ENCODE data around the gene FDXACB1. TPM values are rescaled to one million over a fixed set of nuclear protein-coding genes. Genes with fewer than 3 reads are reported as not detected.

Gene FDXACB1
- polyA plus RNA-seq, 1 donor = 3.2 TPM

GRCh38 chr11:111845276-111846028 lies 33.5 kb downstream of the FDXACB1 start:
- DNase-seq = no peak
- no peaks in the 10 kb centered on the region for H3K9me3 ChIP-seq (ENCODE audit: control insufficient read depth, low read depth, low read length)
- peaks cover 51% of the 10 kb centered on the region for H3K36me3 ChIP-seq (ENCODE audit: control insufficient read depth, insufficient read depth, low read length)
- WGBS (ENCODE audit: insufficient coverage, low lambda C conversion rate) = 100% methylated on average over 1 of the region's 7 CpGs
- no peak overlapping the region for H3K4me3 ChIP-seq (ENCODE audit: low read length)
- H3K27me3 ChIP-seq (ENCODE audit: control insufficient read depth, insufficient read depth, low read length) = no peaks in the 10 kb centered on the region
- H3K4me1 ChIP-seq (ENCODE audit: control insufficient read depth, insufficient read depth, low read length) = no peaks in the 10 kb centered on the region
- no peak overlapping the region for H3K27ac ChIP-seq (ENCODE audit: low read length)

GRCh38 chr11:111843661-111844060 lies 35.3 kb downstream of the FDXACB1 start:
- Histone ChIP-seq H3K4me1 (ENCODE audit: control insufficient read depth, insufficient read depth, low read length) (no peaks in the 10 kb centered on the region), H3K27ac (ENCODE audit: low read length) (no peak overlapping the region), H3K9me3 (ENCODE audit: control insufficient read depth, low read depth, low read length) (no peaks in the 10 kb centered on the region), H3K27me3 (ENCODE audit: control insufficient read depth, insufficient read depth, low read length) (no peaks in the 10 kb centered on the region), H3K36me3 (ENCODE audit: control insufficient read depth, insufficient read depth, low read length) (peaks cover 49% of the 10 kb centered on the region), H3K4me3 (ENCODE audit: low read length) (no peak overlapping the region)
- 67% methylated on average over 1 of the region's 5 CpGs for WGBS (ENCODE audit: insufficient coverage, low lambda C conversion rate)
- no peak for DNase-seq

- Histone ChIP-seq H3K36me3 (ENCODE audit: control insufficient read depth, insufficient read depth, low read length) (peaks cover 33% of the 10 kb centered on the region), H3K27ac (ENCODE audit: low read length) (no peak overlapping the region), H3K4me1 (ENCODE audit: control insufficient read depth, insufficient read depth, low read length) (peaks cover 11% of the 10 kb centered on the region), H3K27me3 (ENCODE audit: control insufficient read depth, insufficient read depth, low read length) (no peaks in the 10 kb centered on the region), H3K9me3 (ENCODE audit: control insufficient read depth, low read depth, low read length) (no peaks in the 10 kb centered on the region), H3K4me3 (ENCODE audit: low read length) (no peak overlapping the region)
- 80% methylated on average over 1 of the region's 10 CpGs for WGBS (ENCODE audit: insufficient coverage, low lambda C conversion rate)
- peak; percentile 77 to 80 for DNase-seq
Observed at GRCh38 chr11:111841370-111842053, 37.5 kb downstream of the FDXACB1 start.

GRCh38 chr11:111840143-111840542 lies 38.8 kb downstream of the FDXACB1 start:
- DNase-seq = peak; percentile 37 to 66
- peaks cover 23% of the 10 kb centered on the region for H3K4me1 ChIP-seq (ENCODE audit: control insufficient read depth, insufficient read depth, low read length)
- WGBS (ENCODE audit: insufficient coverage, low lambda C conversion rate) = no CpG with 5 or more reads among the region's 1 CpG
- H3K27ac ChIP-seq (ENCODE audit: low read length) = peak overlapping the region; percentile 38
- H3K27me3 ChIP-seq (ENCODE audit: control insufficient read depth, insufficient read depth, low read length) = no peaks in the 10 kb centered on the region
- no peaks in the 10 kb centered on the region for H3K9me3 ChIP-seq (ENCODE audit: control insufficient read depth, low read depth, low read length)
- H3K4me3 ChIP-seq (ENCODE audit: low read length) = no peak overlapping the region
- peaks cover 26% of the 10 kb centered on the region for H3K36me3 ChIP-seq (ENCODE audit: control insufficient read depth, insufficient read depth, low read length)

- Histone ChIP-seq H3K36me3 (ENCODE audit: control insufficient read depth, insufficient read depth, low read length) (peaks cover 8% of the 10 kb centered on the region), H3K4me3 (ENCODE audit: low read length) (no peak overlapping the region), H3K27me3 (ENCODE audit: control insufficient read depth, insufficient read depth, low read length) (no peaks in the 10 kb centered on the region), H3K27ac (ENCODE audit: low read length) (no peak overlapping the region), H3K9me3 (ENCODE audit: control insufficient read depth, low read depth, low read length) (no peaks in the 10 kb centered on the region), H3K4me1 (ENCODE audit: control insufficient read depth, insufficient read depth, low read length) (peaks cover 39% of the 10 kb centered on the region)
- no peak for DNase-seq
- 80% methylated on average over 1 of the region's 5 CpGs for WGBS (ENCODE audit: insufficient coverage, low lambda C conversion rate)
Observed at GRCh38 chr11:111838054-111838453, 40.9 kb downstream of the FDXACB1 start.

- WGBS (ENCODE audit: insufficient coverage, low lambda C conversion rate) = 70% methylated on average over 2 of the region's 5 CpGs
- H3K4me1 ChIP-seq (ENCODE audit: control insufficient read depth, insufficient read depth, low read length) = peaks cover 39% of the 10 kb centered on the region
- no peaks in the 10 kb centered on the region for H3K27me3 ChIP-seq (ENCODE audit: control insufficient read depth, insufficient read depth, low read length)
- peak overlapping the region; percentile 67 for H3K27ac ChIP-seq (ENCODE audit: low read length)
- no peaks in the 10 kb centered on the region for H3K9me3 ChIP-seq (ENCODE audit: control insufficient read depth, low read depth, low read length)
- DNase-seq = no peak
- H3K36me3 ChIP-seq (ENCODE audit: control insufficient read depth, insufficient read depth, low read length) = peaks cover 4% of the 10 kb centered on the region
- no peak overlapping the region for H3K4me3 ChIP-seq (ENCODE audit: low read length)
Observed at GRCh38 chr11:111837366-111837891, 41.5 kb downstream of the FDXACB1 start.

- H3K4me3 ChIP-seq (ENCODE audit: low read length) = no peak overlapping the region
- peak overlapping the region; percentile 67 for H3K27ac ChIP-seq (ENCODE audit: low read length)
- DNase-seq = peak; percentile 12 to 51
- H3K36me3 ChIP-seq (ENCODE audit: control insufficient read depth, insufficient read depth, low read length) = peaks cover 2% of the 10 kb centered on the region
- WGBS (ENCODE audit: insufficient coverage, low lambda C conversion rate) = no CpG with 5 or more reads among the region's 1 CpG
- peaks cover 39% of the 10 kb centered on the region for H3K4me1 ChIP-seq (ENCODE audit: control insufficient read depth, insufficient read depth, low read length)
- no peaks in the 10 kb centered on the region for H3K27me3 ChIP-seq (ENCODE audit: control insufficient read depth, insufficient read depth, low read length)
- no peaks in the 10 kb centered on the region for H3K9me3 ChIP-seq (ENCODE audit: control insufficient read depth, low read depth, low read length)
Observed at GRCh38 chr11:111836721-111837120, 42.2 kb downstream of the FDXACB1 start.

- Histone ChIP-seq H3K4me3 (ENCODE audit: low read length) (no peak overlapping the region), H3K27me3 (ENCODE audit: control insufficient read depth, insufficient read depth, low read length) (no peaks in the 10 kb centered on the region), H3K36me3 (ENCODE audit: control insufficient read depth, insufficient read depth, low read length) (peaks cover 4% of the 10 kb centered on the region), H3K9me3 (ENCODE audit: control insufficient read depth, low read depth, low read length) (no peaks in the 10 kb centered on the region), H3K27ac (ENCODE audit: low read length) (peak overlapping the region; percentile 67), H3K4me1 (ENCODE audit: control insufficient read depth, insufficient read depth, low read length) (peaks cover 39% of the 10 kb centered on the region)
- no peak for DNase-seq
- no CpG with 5 or more reads among the region's 1 CpG for WGBS (ENCODE audit: insufficient coverage, low lambda C conversion rate)
Observed at GRCh38 chr11:111836162-111836561, 42.8 kb downstream of the FDXACB1 start.

GRCh38 chr11:111835665-111836064 lies 43.3 kb downstream of the FDXACB1 start:
- DNase-seq = no peak
- no peaks in the 10 kb centered on the region for H3K9me3 ChIP-seq (ENCODE audit: control insufficient read depth, low read depth, low read length)
- H3K27me3 ChIP-seq (ENCODE audit: control insufficient read depth, insufficient read depth, low read length) = no peaks in the 10 kb centered on the region
- H3K36me3 ChIP-seq (ENCODE audit: control insufficient read depth, insufficient read depth, low read length) = peaks cover 8% of the 10 kb centered on the region
- H3K27ac ChIP-seq (ENCODE audit: low read length) = peak overlapping the region; percentile 67
- H3K4me1 ChIP-seq (ENCODE audit: control insufficient read depth, insufficient read depth, low read length) = peaks cover 39% of the 10 kb centered on the region
- no CpG with 5 or more reads among the region's 7 CpGs for WGBS (ENCODE audit: insufficient coverage, low lambda C conversion rate)
- H3K4me3 ChIP-seq (ENCODE audit: low read length) = no peak overlapping the region

GRCh38 chr11:111834432-111835163 lies 44.4 kb downstream of the FDXACB1 start:
- 59% methylated on average over 2 of the region's 3 CpGs for WGBS (ENCODE audit: insufficient coverage, low lambda C conversion rate)

More at GRCh38 chr11:111834432-111835163, 44.4 kb downstream of the FDXACB1 start:
- Histone ChIP-seq H3K36me3 (ENCODE audit: control insufficient read depth, insufficient read depth, low read length) (peaks cover 9% of the 10 kb centered on the region), H3K9me3 (ENCODE audit: control insufficient read depth, low read depth, low read length) (no peaks in the 10 kb centered on the region), H3K4me1 (ENCODE audit: control insufficient read depth, insufficient read depth, low read length) (peaks cover 39% of the 10 kb centered on the region), H3K27ac (ENCODE audit: low read length) (peak overlapping the region; percentile 67), H3K27me3 (ENCODE audit: control insufficient read depth, insufficient read depth, low read length) (no peaks in the 10 kb centered on the region), H3K4me3 (ENCODE audit: low read length) (no peak overlapping the region)
- peak; percentile 46 to 81 for DNase-seq
